ENCODE data around the gene SUSD2.

- TF ChIP-seq CTCF (IDR thresholded peaks at IDR 0.05) (no peak), POLR2A (IDR thresholded peaks at IDR 0.05) (no peak)
These were observed 6.7 kb downstream of the SUSD2 start for GRCh38 chr22:24187731-24188644.
